Endothelial cell of umbilical vein (primary cell): ENCODE data around the gene OR10H5. TPM values are rescaled to one million over a fixed set of nuclear protein-coding genes. Genes with fewer than 3 reads are reported as not detected.

ENCODE experiments used
- BruUV-seq: library from RNA; stranded (reverse); fragments of 400-500 nt; replicated peaks from 2 replicates; lab custom pipeline; 2021; lab: Mats Ljungman, UMichigan
- CTCF ChIA-PET: fragments of 300-600, 350-600 bp; sonication (Branson Sonifier 250); formaldehyde crosslinking; loops from one replicate; lab custom pipeline; 2021; ENCODE audit warnings: antibody characterized with exemption, inconsistent platforms; lab: Charles Lee
- POLR2A ChIA-PET: fragments of 300-600, 350-600 bp; sonication (Branson Sonifier 250); formaldehyde crosslinking; loops from one replicate; lab custom pipeline; 2021; ENCODE audit warnings: antibody characterized with exemption, inconsistent platforms; lab: Charles Lee
- DNase-seq: peaks from one replicate; pipeline ENCODE4 v3.0.0-alpha.2; 2011; ENCODE audit warnings: low read depth, low spot score
- FAIRE-seq: peaks from 2 replicates; lab custom pipeline; 2011; peaks lifted over from hg19 to GRCh38; lab: Jason Lieb, UNC
- H2AFZ ChIP-seq: 2 replicates; pipeline ENCODE4 v1.6.0; 2012; ENCODE audit warnings: low read depth, low read length, control low read depth, inconsistent platforms
- H3K27ac ChIP-seq: 2 replicates; pipeline ENCODE4 v1.5.1; 2011; ENCODE audit warnings: low read depth, mild to moderate bottlenecking, control low read depth, low read length, moderate library complexity; ENCODE audit not compliant: insufficient read depth
- H3K27me3 ChIP-seq, 2 experiments: 2 replicates each; pipeline versions ENCODE4 v1.6.0 to v1.6.1; 2011; ENCODE audit warnings: low read length in 2 of 2, mixed read lengths in 1 of 2; ENCODE audit not compliant: control insufficient read depth in 2 of 2, insufficient read depth in 2 of 2
- H3K36me3 ChIP-seq, 2 experiments: 2 replicates in 1 of 2; 3 replicates in 1 of 2; pipeline ENCODE4 v1.5.1; 2011; ENCODE audit warnings: low read length in 2 of 2, mild to moderate bottlenecking in 1 of 2, moderate library complexity in 1 of 2; ENCODE audit not compliant: control insufficient read depth in 2 of 2, insufficient read depth in 2 of 2; ENCODE audit errors: extremely low read depth in 1 of 2
- H3K4me1 ChIP-seq: 3 replicates; pipeline ENCODE4 v1.5.1; 2011; ENCODE audit warnings: mild to moderate bottlenecking, low read length; ENCODE audit not compliant: control insufficient read depth, insufficient read depth; ENCODE audit errors: extremely low read depth
- H3K4me2 ChIP-seq: 2 replicates; pipeline ENCODE4 v1.6.1; 2011; ENCODE audit warnings: low read length, control low read depth, mixed read lengths; ENCODE audit not compliant: insufficient read depth
- H3K4me3 ChIP-seq, 3 experiments: fragments of 200-600 bp in 1 of 3; sonication (generic), shearing (Covaris generic) in 1 of 3; replicated peaks in 1 of 3; 2 replicates each; pipeline ENCODE4 v1.5.1; 2011 to 2016; ENCODE audit warnings: control low read depth in 3 of 3, low read length in 3 of 3, mild to moderate bottlenecking in 2 of 3, inconsistent platforms in 1 of 3, low read depth in 1 of 3, moderate library complexity in 1 of 3; ENCODE audit not compliant: insufficient read depth in 1 of 3
- H3K79me2 ChIP-seq: 2 replicates; pipeline ENCODE4 v1.6.0; 2012; ENCODE audit warnings: low read length, inconsistent platforms; ENCODE audit not compliant: control insufficient read depth, insufficient read depth
- H3K9ac ChIP-seq: replicated peaks from 2 replicates; pipeline ENCODE3; 2011; ENCODE audit warnings: low read length, control low read depth; ENCODE audit not compliant: insufficient read depth; ENCODE audit errors: extremely low read depth
- H3K9me1 ChIP-seq: replicated peaks from 3 replicates; pipeline ENCODE4 v1.6.0; 2011; ENCODE audit warnings: mild to moderate bottlenecking, low read length; ENCODE audit not compliant: control insufficient read depth, insufficient read depth; ENCODE audit errors: extremely low read depth
- H3K9me3 ChIP-seq: replicated peaks from 2 replicates; pipeline ENCODE4 v1.5.1; 2012; ENCODE audit warnings: low read length, inconsistent platforms; ENCODE audit not compliant: control insufficient read depth, insufficient read depth
- H4K20me1 ChIP-seq: replicated peaks from 2 replicates; pipeline ENCODE3; 2011; ENCODE audit warnings: mild to moderate bottlenecking, low read length; ENCODE audit not compliant: control insufficient read depth, insufficient read depth; ENCODE audit errors: extremely low read depth
- CTCF ChIP-seq, 2 donors: IDR thresholded peaks; 1 replicate in 1 of 2; 2 replicates in 1 of 2; pipeline ENCODE4 v1.5.1; 2011; ENCODE audit warnings: low read length in 2 of 2, mild to moderate bottlenecking in 2 of 2, moderate library complexity in 2 of 2, control low read depth in 1 of 2, inconsistent platforms in 1 of 2, low read depth in 1 of 2; ENCODE audit not compliant: insufficient read depth in 1 of 2; ENCODE audit errors: extremely low read depth in 1 of 2
- EZH2 ChIP-seq: IDR thresholded peaks from 2 replicates; pipeline ENCODE4 v1.6.1; 2012; ENCODE audit warnings: borderline replicate concordance, low read depth, mild to moderate bottlenecking, moderate library complexity, low read length, inconsistent platforms; ENCODE audit not compliant: severe bottlenecking
- FOS ChIP-seq: IDR thresholded peaks from 2 replicates; pipeline ENCODE4 v1.6.1; 2011; ENCODE audit warnings: mild to moderate bottlenecking, low read length, moderate library complexity, borderline replicate concordance; ENCODE audit not compliant: insufficient read depth
- GATA2 ChIP-seq: IDR thresholded peaks from 2 replicates; pipeline ENCODE4 v1.7.0; 2011; ENCODE audit warnings: low read depth, mild to moderate bottlenecking, moderate library complexity, mixed read lengths, low read length; ENCODE audit not compliant: insufficient read length, insufficient read depth
- JUN ChIP-seq: IDR thresholded peaks from 2 replicates; pipeline ENCODE4 v1.6.1; 2011; ENCODE audit warnings: borderline replicate concordance, low read depth; ENCODE audit not compliant: insufficient read length, insufficient read depth
- MAX ChIP-seq: IDR thresholded peaks from 2 replicates; pipeline ENCODE4 v1.6.1; 2011; ENCODE audit not compliant: insufficient read depth, insufficient read length
- MYC ChIP-seq: IDR thresholded peaks from one replicate; pipeline ENCODE4 v1.6.1; 2011; ENCODE audit warnings: mild to moderate bottlenecking, low read depth, low read length
- POLR2A ChIP-seq: IDR thresholded peaks from 2 replicates; pipeline ENCODE4 v1.6.1; 2012; ENCODE audit warnings: low read depth, mild to moderate bottlenecking, control low read depth, low read length
- POLR2AphosphoS5 ChIP-seq: IDR thresholded peaks from 2 replicates; pipeline ENCODE4 v1.6.1; 2012; ENCODE audit warnings: low read depth, mild to moderate bottlenecking, control low read depth, low read length, moderate library complexity; ENCODE audit not compliant: insufficient read depth
- dilution Hi-C: fragments of 300-500 bp; cut with MboI; formaldehyde crosslinking; loops from one replicate; pipeline ENCODE4 v1.15.0; 2019; ENCODE audit warnings: low sequenced_read_pairs; ENCODE audit not compliant: extremely low pct_ligation_motif_present
- intact Hi-C: fragments of 100-400 bp; cut with micrococcal nuclease; formaldehyde crosslinking; loops from one replicate; pipeline ENCODE4 v1.10.0; 2022
- polyA plus RNA-seq, 4 experiments: library from polyadenylated mRNA; depleted of rRNA in 3 of 4; stranded (reverse) in 3 of 4; unstranded in 1 of 4; fragments of >200 nt; gene quantifications; 2 replicates each; pipeline versions ENCODE4 v1.2.1 to v1.2.3, GENCODE V29; 2011 to 2012; ENCODE audit warnings: missing spikeins in 1 of 4
- total RNA-seq: library from RNA; stranded (reverse); gene quantifications from 2 replicates; pipeline ENCODE4 v1.2.3, GENCODE V29; 2021

Gene OR10H5
- total and polyA plus RNA-seq, 2 donors (not counting 3 experiments of a cell fraction or from before 2014, with no cell fraction given), result not detected

- H4K20me1 ChIP-seq, result no peaks in the 10 kb centered on the region
- no peak for DNase-seq
- H3K9me1 ChIP-seq, result no peaks in the 10 kb centered on the region
- no peak overlapping the region for H3K27ac ChIP-seq
- FAIRE-seq, result no peak
- no peaks in the 10 kb centered on the region for H3K4me1 ChIP-seq
- POLR2A ChIA-PET, result no interaction called here
- TF ChIP-seq POLR2AphosphoS5 (no peak), FOS (no peak), GATA2 (no peak), JUN (no peak), MAX (no peak), CTCF (IDR thresholded peaks at IDR 0.05; ENCODE audit: extremely low read depth in 1 of 2, insufficient read depth in 1 of 2, low read depth in 1 of 2, low read length in 2 of 2) (no peak), EZH2 (no peak), POLR2A (no peak), MYC (no peak)
- no peak overlapping the region for H3K4me3 ChIP-seq
- dilution Hi-C loops (no loop called here), intact Hi-C loops (no loop called here)
- no peak overlapping the region for H3K4me2 ChIP-seq
- no peaks in the 10 kb centered on the region for H3K27me3 ChIP-seq
- H3K9me3 ChIP-seq, result no peaks in the 10 kb centered on the region
- no peaks in the 10 kb centered on the region for H3K36me3 ChIP-seq
- no TSS peak for BruUV-seq
- H3K79me2 ChIP-seq, result no peaks in the 10 kb centered on the region
- H3K9ac ChIP-seq, result no peak overlapping the region
- CTCF ChIA-PET, result no interaction called here
- H2AFZ ChIP-seq, result no peak overlapping the region
Measured at GRCh38 chr19:15788594-15789270, 1.3 kb downstream of the OR10H5 start.
